Omental fat pad (tissue), 4 donors: ENCODE data around the gene DENND1A. TPM values are rescaled to one million over a fixed set of nuclear protein-coding genes. Genes with fewer than 3 reads are reported as not detected.

Experiments
- ATAC-seq: fragments of 150-250 bp; one replicate; pipeline ENCODE4 v1.9.1; 2016; ENCODE audit warnings: mild to moderate bottlenecking, moderate library complexity; ENCODE audit not compliant: low FRiP score
- DNase-seq: peaks from one replicate; pipeline ENCODE4 v3.0.0-alpha.2; 2019; ENCODE audit warnings: low spot score
- CTCF ChIP-seq, 3 donors: fragments of 450-650 bp; IDR thresholded peaks; one replicate each; pipeline ENCODE4 v1.5.1; 2016 to 2017; ENCODE audit warnings: antibody characterized with exemption in 3 of 3, mild to moderate bottlenecking in 3 of 3, moderate library complexity in 2 of 3
- total RNA-seq, 4 donors: library from RNA; depleted of rRNA; stranded (reverse); fragments of >200 nt; gene quantifications; one replicate each; pipeline ENCODE4 v1.1.0, GENCODE V29; 2016

Gene DENND1A
- total RNA-seq, 4 donors from 2014 or later = 15.2 to 22.8 (median 20.7) TPM

DNA sequence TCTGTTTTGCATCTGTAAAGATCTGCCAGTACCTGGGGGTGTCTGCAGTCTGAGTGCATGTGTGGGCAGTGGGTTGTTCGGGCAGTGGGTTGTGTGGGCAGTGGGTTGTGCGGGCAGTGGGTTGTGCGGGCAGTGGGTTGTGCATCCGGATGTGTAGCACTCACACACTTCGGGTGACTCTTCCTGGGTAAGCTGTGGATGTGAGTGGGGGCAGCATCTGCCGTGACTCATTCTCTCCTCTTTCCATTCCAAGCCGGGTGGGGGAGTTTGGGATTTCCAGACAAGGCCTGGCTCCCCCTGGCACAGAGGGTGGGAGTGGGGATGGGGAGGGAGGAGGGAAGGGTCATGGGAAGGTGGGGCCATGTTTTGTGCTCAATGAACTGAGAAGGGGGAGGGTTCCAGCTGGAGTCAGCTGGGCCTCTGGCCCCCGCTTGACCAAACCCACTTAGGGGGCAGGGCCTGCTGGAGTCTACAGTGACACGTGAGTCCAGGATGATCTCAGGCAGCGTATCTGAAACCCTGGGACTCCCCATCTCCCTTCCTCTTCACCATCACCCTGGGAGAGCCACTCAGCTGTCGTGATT, 565.6 kb downstream of the DENND1A start:
- TF ChIP-seq CTCF (IDR thresholded peaks at IDR 0.05) = no peak
- DNase-seq (peak; percentile 63), ATAC-seq (peak; percentile 89)

DNA sequence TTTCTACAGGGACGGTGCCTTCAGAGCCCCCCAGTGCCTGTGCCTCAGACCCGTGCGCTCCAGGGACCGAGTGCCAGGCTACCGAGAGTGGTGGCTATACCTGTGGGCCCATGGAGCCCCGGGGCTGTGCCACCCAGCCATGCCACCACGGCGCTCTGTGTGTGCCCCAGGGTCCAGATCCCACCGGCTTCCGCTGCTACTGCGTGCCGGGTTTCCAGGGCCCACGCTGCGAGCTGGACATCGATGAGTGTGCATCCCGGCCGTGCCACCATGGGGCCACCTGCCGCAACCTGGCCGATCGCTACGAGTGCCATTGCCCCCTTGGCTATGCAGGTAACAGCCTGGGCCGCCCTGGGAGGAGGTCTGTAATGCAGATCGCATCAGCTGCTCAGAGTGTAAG, 567.1 kb downstream of the DENND1A start:
- ATAC-seq = no peak
- DNase-seq = no peak
- TF ChIP-seq CTCF (IDR thresholded peaks at IDR 0.05) = no peak

- DNase-seq (no peak), ATAC-seq (no peak)
- no peak for TF ChIP-seq CTCF (IDR thresholded peaks at IDR 0.05)
Observed at GRCh38 chr9:123361731-123362510, 568.0 kb downstream of the DENND1A start.

GRCh38 chr9:123361086-123361730, 568.7 kb downstream of the DENND1A start:
- DNase-seq (no peak), ATAC-seq (no peak)
- TF ChIP-seq CTCF (IDR thresholded peaks at IDR 0.05) = no peak

DNA sequence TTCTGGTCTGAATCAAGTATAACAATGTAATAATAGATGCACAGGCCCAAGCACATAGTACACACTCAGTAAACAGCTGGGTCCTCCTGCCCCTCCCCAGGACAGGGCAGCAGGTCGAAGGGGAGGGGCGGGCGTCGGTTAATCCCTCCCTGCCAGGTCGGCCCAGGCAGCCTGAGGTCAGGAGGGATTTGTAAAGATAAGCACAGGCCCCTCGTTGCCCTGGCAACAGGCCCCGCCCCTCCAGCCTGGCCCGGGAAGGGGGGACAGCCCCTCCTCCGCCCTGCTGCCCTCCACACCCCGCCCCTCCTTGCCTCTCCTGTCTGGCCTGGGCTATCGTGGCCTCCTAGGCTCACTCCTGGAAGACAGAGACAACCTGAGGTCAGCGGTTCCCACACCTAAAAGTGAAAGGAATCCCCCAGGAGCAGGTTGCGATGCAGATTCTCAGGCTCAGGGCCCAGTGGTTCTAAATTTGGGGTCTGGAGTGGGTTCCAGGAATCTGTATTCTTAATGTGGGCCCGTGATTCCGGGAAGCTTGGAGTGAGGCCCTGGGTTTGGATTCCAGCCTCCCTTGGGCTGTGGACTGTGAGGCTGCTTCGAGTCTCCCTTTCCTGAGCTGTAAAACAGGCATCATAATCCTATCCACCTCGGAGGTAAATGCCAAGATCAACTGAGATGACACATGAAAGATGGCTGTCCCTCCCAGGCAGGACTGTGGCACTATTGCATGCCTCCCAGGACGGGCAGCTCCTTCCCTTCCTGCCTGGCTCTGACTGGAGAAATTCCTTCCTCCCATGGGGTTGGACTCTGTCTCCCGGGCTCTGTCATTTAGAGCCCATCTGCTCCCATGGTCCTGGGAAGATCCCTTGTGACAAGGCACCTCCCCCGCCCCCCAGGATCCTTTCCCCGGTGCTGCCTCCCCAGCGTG, 569.5 kb downstream of the DENND1A start:
- DNase-seq (peak; percentile 44), ATAC-seq (no peak)
- no peak for TF ChIP-seq CTCF (IDR thresholded peaks at IDR 0.05)

DNA sequence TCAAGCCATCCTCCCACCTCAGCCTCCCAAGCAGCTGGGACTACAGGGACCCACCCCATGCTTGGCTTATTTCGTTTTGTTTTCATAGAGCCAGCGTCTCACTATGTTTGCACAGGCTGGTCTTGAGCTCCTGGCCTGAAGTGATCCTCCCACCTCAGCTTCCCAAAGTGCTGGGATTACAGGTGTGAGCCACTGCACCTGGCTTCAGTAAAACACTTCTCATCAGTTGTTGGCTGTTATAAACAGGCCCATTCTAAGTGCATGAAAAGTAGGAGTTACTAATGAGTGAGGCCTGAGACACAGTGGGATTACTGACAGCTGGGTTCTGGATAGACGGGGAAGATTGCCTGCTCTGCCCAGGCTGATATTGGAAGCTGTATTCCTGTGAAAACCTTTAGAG, 570.4 kb downstream of the DENND1A start:
- no peak for TF ChIP-seq CTCF (IDR thresholded peaks at IDR 0.05)
- no peak for ATAC-seq
- DNase-seq = no peak
